ENCODE results near the gene PRKCE.

GRCh38 chr2:45646289-45646688 lies 5.2 kb upstream of the PRKCE start:
- no peak for TF ChIP-seq CTCF (IDR thresholded peaks at IDR 0.05)
- TF ChIP-seq POLR2A (IDR thresholded peaks at IDR 0.05), result no peak
